ENCODE results near the gene DNAH11.

Gene DNAH11

DNA sequence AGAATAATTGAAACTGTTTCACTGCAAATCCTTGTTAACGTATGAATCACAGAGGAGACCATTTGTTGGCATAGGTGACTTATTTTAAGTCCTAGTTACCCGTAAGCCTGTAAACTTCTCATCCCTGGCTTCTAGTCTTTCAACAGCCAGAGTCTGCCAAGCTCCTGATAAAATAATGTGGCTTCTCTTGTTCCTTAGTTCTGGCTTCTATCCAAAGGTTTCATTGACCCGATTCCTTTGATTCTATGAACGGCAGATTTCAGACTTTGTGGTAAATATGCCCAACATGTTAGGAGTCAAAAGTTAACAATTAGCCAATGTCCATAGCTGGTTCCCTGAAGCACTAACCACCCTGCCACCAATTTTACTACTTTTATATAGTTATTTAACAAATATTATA, 23.3 kb downstream of the DNAH11 start:
- H3K27ac ChIP-seq (replicated peaks): no peak overlapping the region

GRCh38 chr7:21568762-21569161, 25.9 kb downstream of the DNAH11 start:
- no peak overlapping the region for H3K4me3 ChIP-seq (replicated peaks; ENCODE audit: insufficient read depth, low read length)
- DNase-seq (ENCODE audit: low read depth in 1 of 2, low spot score in 1 of 2): no peak
- H3K27ac ChIP-seq (replicated peaks): no peak overlapping the region
- H3K27me3 ChIP-seq (ENCODE audit: insufficient read depth, poor library complexity, severe bottlenecking): peaks cover 3% of the 10 kb centered on the region
- TF ChIP-seq SPI1 (IDR thresholded peaks at IDR 0.05; ENCODE audit: borderline replicate concordance, low read depth) (no peak), POLR2AphosphoS5 (IDR thresholded peaks at IDR 0.05; ENCODE audit: low read depth) (no peak)

More for the DNA sequence above, 23.3 kb downstream of the DNAH11 start:
- DNase-seq (ENCODE audit: low read depth in 1 of 2, low spot score in 1 of 2): no peak
- TF ChIP-seq GABPA (IDR thresholded peaks at IDR 0.05; ENCODE audit: low read depth) (no peak), SPI1 (IDR thresholded peaks at IDR 0.05; ENCODE audit: borderline replicate concordance, low read depth) (no peak), REST (IDR thresholded peaks at IDR 0.05; ENCODE audit: insufficient replicate concordance, low read depth) (no peak), POLR2AphosphoS5 (IDR thresholded peaks at IDR 0.05; ENCODE audit: low read depth) (no peak)
- TF ChIP-seq, protein P1, sequence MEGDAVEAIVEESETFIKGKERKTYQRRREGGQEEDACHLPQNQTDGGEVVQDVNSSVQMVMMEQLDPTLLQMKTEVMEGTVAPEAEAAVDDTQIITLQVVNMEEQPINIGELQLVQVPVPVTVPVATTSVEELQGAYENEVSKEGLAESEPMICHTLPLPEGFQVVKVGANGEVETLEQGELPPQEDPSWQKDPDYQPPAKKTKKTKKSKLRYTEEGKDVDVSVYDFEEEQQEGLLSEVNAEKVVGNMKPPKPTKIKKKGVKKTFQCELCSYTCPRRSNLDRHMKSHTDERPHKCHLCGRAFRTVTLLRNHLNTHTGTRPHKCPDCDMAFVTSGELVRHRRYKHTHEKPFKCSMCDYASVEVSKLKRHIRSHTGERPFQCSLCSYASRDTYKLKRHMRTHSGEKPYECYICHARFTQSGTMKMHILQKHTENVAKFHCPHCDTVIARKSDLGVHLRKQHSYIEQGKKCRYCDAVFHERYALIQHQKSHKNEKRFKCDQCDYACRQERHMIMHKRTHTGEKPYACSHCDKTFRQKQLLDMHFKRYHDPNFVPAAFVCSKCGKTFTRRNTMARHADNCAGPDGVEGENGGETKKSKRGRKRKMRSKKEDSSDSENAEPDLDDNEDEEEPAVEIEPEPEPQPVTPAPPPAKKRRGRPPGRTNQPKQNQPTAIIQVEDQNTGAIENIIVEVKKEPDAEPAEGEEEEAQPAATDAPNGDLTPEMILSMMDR (IDR thresholded peaks at IDR 0.05; ENCODE audit: insufficient read depth, low read length): no peak
- no peak overlapping the region for H3K4me3 ChIP-seq (replicated peaks; ENCODE audit: insufficient read depth, low read length)
- H3K27me3 ChIP-seq (ENCODE audit: insufficient read depth, poor library complexity, severe bottlenecking): peaks cover 3% of the 10 kb centered on the region

DNA sequence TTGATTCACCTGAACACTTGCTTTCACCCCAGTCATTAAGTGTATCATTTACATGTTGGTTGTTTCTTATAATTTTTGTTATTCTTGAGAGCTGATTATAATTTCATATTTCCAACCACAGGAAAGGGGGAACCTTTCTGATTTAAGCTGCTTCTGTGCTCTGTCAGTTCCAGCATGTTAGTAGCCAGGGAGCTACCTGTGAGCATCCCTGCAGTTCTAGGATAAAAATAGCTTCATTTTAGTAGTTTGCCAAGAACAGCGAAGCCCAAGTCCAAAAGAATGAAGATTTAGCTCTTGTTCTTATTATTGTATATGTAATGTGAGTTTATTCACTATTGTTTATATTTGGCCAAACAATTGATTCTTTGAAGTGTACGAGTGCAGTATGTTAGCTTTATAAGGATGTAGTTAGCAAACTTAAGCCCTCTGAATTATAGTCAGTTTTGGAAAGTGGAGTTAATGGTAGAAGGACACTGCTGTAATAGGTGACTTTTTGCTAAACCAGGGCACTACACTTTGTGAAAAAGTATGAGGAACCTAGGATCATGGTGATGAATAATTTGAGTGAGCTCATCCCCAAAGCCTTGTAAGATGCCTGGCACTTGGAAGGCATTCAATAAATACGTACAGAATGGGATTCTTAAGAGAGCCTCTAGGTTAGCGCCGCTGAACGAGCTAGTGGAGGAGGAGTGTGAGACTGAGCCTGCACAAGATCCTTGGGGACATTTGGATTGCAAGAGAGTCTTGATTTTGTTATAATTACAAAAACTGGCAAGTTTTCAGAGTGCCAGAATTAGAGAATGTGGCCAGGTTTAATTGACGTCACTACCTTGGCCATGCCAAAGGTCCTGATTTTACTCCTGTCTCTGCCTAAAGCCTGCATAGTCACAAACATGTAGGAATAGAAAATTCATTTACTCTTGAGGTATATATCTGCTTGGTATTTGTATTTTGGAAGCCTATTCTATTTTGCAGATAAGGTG, 29.8 kb downstream of the DNAH11 start:
- H3K27ac ChIP-seq (replicated peaks): no peak overlapping the region
- H3K27me3 ChIP-seq (ENCODE audit: insufficient read depth, poor library complexity, severe bottlenecking): no peaks in the 10 kb centered on the region
- no peak overlapping the region for H3K4me3 ChIP-seq (replicated peaks; ENCODE audit: insufficient read depth, low read length)
- no peak for DNase-seq (ENCODE audit: low read depth in 1 of 2, low spot score in 1 of 2)
- TF ChIP-seq SPI1 (IDR thresholded peaks at IDR 0.05; ENCODE audit: borderline replicate concordance, low read depth) (no peak), GABPA (IDR thresholded peaks at IDR 0.05; ENCODE audit: low read depth) (no peak), POLR2AphosphoS5 (IDR thresholded peaks at IDR 0.05; ENCODE audit: low read depth) (no peak), REST (IDR thresholded peaks at IDR 0.05; ENCODE audit: insufficient replicate concordance, low read depth) (no peak)
- TF ChIP-seq, protein P1 (IDR thresholded peaks at IDR 0.05; ENCODE audit: insufficient read depth, low read length): no peak

DNA sequence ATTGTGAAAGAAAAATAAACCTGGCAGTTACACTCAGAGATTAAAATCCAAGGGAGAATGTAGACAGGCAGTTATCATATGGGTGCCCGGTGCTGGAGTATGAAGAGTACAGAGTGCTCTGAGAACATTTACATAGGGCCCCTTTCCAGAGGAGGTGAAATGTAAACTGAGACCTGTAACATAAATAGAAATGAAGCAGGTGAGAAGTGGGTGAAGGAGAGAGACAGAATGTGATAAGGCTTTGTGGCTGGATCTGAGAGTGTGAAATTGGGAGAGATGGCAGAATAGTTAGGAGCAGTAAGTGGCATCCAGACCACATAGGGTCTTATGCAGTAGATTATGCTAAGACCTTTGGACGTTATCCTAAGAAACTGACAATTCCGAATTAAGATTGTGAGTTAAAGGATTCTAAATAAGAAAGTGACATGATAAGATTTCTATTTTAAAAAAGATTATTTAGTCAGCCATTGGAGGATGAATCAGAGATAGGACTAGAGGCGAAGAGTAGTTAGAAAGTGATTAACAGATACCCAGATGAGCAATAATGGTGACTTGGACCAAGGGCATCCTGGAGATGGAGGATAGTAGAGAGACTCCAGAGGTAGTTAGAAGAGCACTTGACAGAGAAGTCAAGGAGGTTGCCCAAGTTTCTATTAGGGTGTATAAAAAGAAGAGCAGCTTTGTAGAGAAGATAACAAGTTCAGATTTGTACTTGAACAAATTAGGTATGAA, 36.7 kb downstream of the DNAH11 start:
- Histone ChIP-seq H3K27me3 (ENCODE audit: insufficient read depth, poor library complexity, severe bottlenecking) (no peaks in the 10 kb centered on the region), H3K4me3 (replicated peaks; ENCODE audit: insufficient read depth, low read length) (no peak overlapping the region), H3K27ac (replicated peaks) (no peak overlapping the region)
- no peak for DNase-seq (ENCODE audit: low read depth in 1 of 2, low spot score in 1 of 2)
- TF ChIP-seq, protein P1 (IDR thresholded peaks at IDR 0.05; ENCODE audit: insufficient read depth, low read length): no peak
- TF ChIP-seq POLR2AphosphoS5 (IDR thresholded peaks at IDR 0.05; ENCODE audit: low read depth): no peak
- no peak for TF ChIP-seq REST (IDR thresholded peaks at IDR 0.05; ENCODE audit: insufficient replicate concordance, low read depth)
- TF ChIP-seq SPI1 (IDR thresholded peaks at IDR 0.05; ENCODE audit: borderline replicate concordance, low read depth): no peak
- TF ChIP-seq GABPA (IDR thresholded peaks at IDR 0.05; ENCODE audit: low read depth): no peak
